Activated gamma-delta T cell treated with anti-CD3 and anti-CD28 coated beads, Interleukin-2, amount 50 U/mL, for 16 hours (primary cell): Measurements from ENCODE around the gene KDM8.

ENCODE experiments used
- DNase-seq: peaks from one replicate; pipeline ENCODE4 v3.0.0-alpha.2; 2020; ENCODE audit warnings: low read depth

Gene KDM8

DNA sequence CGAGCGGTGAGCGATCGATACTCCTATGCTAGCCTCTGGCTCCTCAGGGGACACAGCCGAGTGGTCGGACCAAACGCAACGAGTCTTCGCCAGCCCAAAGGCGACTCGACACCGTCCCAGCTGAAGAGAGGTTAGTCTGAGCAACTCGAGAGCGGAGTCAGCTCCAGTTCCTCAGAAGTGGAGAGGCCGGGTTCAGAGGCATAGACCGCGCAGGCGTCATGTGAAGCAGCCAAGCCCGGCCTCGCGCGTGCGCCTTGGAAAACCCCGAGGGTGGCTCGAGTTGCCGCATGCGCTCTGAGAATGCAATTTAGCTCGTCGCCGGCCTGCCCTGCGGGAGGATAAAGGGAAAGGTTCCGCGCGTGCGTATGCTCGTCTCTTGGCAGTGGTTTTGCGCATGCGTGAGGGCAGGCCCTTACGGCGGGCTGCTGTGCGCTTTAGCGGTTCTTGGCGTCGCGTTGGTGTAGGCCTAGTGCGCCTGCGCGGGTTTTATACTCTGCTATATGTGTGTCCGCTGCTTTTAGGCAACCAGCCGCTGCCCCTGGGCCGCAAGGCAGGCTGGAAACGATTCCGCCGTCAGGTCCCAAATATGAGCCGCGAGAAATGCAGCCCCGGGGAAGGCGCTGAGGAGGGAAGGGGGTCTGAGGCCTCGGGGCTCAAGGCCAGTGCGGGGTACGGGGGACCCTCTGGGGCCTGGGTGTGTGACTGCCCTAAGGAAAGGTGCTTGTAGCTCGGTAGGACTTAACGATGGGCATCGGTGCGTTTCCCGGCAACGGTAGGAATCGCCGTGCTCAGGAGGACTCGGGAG lies at the start of gene KDM8:
KDM8 (plus strand) TSS at position 20 of the 805 bp plus-strand sequence. CDS start 6,598 bp downstream, outside the sequence.
- peak; percentile 99 for DNase-seq

DNA sequence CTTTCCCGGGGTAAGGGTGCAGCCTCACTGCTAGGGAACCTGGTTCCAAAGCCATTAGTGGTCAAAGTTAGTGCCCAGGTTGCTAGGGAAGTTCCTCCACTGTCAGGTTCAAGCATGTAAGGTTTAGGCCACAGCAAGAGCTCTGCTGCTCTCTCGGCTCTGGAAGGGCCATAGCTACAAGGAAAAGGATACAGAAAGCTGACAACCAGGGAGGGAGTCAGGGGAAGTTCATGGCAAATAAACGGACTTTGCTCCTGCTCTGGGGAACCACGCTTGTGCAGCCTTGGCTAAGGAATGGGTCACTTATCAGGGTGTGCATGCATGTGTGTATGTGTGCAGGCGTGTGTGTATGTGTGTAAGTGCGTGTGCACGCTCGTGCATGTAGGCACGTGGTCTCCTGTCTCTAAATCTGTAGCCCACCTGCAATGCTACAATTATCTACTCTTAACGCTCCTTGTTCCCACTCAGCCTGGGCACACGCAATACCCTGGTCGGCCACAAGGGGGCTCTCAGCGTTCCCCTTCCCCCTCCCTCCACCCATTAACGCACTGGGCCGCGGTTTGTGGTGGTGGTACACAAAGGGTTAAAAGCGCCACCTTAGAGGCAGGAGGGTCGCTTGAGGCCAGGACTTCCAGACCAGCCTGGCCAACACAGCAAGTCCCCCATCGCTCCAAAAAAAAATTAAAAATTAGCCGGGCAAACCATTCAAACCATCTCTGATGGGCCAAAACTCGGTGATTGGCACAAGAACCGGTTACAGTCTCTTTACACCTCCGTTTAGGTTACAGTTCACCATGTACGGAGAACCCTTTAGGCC lies 48.4 kb upstream of the KDM8 start:
- DNase-seq, result peak; percentile 62

DNA sequence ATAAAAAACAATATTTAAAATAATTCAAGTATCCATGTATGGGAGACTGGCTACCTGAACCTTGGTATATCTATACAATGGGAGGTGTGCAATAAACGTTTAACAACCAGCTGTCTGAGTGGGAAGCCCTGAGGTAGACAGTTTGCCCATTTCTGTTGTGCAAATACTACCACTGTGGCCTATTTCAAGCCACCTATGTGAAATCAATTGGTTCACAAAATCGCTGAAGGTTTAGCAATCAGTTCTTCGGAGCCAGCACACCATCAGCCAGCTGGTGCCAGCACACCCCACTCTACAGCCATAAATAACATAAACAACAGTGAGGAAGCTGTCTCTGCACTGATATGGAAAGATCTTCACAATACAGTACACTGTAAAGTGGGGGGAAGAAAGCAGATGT lies 46.7 kb upstream of the KDM8 start:
- DNase-seq, result no peak

DNA sequence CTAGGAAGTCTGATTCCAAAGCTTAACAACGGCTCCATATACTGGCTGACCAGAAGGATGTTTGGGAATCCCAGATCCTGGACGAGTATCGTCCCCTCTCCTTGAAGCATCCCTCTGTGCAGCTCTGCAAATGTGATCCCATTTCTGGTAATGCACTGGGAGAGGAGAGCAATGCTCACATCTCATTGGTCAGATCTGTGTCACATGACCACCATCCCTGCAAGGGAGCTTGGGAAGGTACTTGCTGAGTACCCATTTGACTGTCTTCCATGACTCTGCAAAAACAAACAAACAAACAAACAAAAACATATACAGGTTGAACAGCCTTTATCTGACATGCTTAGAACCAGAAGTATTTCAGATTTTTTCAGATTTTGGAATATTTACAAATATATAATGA lies 41.9 kb upstream of the KDM8 start:
- no peak for DNase-seq

DNA sequence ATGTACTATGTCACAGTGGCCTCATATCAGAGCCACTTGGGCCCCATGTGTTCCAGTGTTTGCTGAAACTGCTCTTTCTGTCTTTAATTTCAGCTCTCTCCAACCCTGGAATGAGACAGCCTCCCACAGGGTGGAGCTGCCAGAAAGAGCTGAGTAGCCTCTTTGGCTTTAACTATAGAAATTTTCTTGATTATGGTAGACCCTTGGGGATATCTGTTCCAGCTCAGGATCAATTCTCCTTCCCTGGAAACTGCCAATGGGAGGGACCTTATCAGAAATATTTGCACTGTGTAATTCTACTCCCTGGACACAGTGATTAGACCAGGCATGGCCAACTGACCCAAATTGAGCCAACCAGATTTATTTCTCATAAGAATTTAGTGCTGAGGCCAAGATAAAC lies 39.0 kb upstream of the KDM8 start:
- DNase-seq, result no peak

DNA sequence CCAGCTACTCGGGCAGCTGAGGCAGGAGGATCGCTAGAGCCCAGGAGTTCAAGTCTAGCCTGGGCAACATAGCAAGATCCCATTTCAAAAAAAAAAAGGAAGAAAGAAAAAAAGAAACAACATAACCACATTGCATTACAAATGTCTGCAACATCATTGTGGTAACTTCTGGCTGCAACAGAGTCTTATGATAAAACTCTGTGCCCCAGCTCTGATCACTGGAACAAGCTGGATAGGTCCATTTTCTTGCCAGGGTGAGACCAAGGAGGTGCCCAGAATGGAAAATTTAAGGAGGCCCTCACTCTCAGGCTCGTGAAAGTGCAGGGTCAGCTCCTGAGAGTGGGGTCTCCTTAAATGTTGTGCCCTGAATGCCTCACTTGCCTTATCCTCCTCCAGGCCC lies 37.8 kb upstream of the KDM8 start:
- no peak for DNase-seq

DNA sequence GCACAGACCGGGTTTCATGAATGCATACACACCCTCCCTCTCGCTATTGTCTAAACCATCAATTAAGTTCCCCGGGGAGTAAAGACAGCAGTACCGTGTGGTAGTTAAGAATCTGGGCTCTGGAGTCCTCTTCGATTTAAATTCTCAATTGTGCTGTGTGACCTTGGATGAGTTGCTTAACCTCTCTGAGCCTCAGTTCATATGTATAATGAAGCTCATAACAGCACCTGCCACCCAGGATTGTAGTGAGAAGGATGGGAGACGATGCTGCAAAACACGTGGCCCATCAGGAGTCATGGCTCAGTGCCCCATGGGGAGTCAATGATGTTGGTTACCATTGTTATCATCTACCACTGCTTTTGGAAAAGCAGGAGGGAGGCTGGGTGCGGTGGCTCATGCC lies 34.5 kb upstream of the KDM8 start:
- no peak for DNase-seq

DNA sequence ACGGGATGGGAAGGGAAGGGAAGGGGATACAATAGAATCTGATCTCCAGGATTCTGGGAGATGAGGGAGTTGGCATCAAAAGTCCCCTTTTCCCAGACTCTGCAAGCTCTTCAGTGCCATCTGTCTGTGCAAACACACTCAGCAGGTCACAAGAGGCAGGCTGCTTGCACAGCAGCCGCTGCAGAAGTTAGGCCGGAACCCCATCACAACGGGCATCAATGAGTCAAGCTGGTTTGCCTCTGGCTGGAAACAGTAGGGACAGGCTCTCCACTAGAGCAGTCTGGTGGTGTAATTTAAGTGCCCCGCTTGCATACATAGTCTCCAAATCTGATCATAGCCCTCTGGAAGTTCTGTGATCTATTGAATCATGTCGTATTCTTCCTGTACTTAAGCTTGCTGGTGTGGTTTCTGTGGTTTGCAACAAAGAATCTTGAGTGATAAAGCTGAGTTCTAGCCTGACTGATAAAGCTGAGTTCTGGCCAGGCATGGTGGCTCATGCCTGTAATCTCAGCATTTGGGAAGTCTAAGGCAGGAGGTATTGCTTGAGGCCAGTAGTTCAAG lies 33.7 kb upstream of the KDM8 start:
- peak; percentile 51 for DNase-seq

DNA sequence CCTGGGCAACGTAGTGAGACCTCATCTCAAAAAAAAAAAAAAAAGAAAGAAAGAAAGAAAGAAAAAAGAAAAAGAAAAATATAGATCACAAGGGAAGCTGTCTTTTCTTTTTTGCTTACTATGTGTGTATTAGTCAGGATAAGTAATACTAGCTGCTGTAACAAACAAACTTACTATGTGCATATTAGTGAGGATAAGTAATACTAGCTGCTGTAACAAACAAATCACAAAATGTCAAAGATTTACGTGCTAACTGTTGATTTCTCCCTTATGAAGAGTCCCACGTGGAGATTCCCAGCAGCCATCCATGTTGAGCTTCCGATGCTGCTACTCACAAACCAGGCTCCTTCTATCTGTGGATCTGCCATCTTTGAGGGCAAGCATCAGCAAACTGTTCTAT lies 31.7 kb upstream of the KDM8 start:
- no peak for DNase-seq

DNA sequence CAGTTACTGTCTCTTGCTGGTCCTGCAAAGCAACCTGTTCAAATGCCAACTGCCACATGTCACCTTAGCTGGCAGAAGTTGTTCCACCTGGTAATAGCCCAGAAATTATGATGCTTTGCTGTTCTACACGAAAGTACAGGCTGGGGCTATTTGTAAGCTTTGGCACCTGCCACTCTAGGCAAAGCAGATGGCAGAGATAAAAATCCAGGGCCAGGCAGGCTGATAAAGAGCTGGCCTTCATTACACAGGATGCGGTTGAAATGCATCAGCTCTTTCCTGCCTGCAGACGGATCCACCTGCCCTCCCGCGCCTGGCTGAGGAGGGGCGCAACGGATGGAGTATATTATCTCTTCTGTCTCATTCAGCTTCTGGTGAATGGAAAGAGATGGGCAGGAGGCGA lies 29.3 kb upstream of the KDM8 start:
- DNase-seq, result peak; percentile 27

DNA sequence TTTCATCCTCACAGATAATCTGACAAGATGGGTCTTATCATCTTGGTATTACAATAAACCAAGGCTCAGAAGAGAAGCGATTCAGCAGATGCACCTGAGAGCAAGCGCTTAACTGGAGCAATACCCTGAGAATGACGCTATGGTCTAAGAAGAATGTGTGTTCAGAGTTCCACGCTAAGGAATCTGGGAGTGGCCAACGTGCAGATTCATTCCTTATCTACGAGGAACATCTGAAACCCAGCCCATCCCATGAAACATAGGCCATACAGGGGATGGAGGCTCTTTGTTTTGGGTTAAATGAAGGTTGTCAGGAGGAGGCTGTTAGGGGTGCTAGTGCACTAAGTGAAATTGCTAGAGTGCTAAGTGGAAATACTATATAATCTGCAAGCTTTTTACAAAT lies 28.5 kb upstream of the KDM8 start:
- DNase-seq, result no peak

DNA sequence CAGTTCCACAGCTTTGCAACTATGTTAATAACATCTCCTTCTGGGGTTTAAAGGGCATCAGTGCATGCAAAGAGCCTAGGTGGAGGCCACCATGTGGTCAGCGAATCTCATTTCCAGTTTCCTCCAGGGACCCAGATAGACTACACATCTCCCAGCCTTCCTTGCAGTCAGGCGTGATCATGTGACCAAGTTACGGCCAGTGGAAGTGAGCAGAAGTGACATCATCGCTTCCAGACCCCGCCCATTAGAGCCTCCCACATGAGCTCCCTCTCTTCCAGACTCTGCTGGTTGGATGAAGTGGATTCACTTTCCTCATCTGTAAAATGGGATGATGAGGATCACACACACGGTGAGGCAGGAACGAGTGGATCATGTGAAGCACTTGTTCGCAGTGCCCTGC lies 27.4 kb upstream of the KDM8 start:
- no peak for DNase-seq

DNA sequence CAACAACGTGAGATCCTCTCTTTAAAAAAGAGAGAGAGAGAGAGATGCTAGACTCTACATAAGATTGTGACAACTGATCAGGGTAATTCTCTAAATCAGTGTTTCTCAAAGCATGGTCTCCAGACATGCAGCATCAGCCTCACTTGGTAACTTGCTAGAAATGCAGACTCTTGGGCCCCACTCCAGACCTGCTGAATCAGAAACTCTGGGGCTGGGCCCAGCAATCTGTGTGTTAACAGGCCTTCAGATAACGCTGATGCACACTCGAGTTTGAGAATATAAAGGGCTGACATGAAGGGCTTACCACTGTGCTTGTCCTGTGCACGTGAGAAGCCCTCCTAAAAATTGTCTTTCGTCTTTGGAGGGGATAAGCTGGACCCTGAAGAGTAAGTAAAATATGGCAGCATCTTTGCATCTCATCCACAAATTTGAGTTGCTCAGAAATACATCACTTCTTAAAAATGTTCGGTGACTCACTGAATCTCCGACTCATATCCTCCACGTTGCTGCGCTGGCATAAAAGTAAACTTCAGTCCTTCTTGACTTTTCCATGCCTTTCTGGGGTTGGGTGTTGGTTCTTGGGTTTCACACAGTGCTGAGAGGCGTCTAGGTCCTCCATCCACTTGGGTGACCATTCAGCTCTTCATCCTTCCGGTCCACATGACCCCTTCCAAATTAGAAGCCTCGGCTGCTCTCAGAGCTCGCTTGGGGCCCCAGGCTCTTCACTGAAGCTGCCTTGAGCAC lies 26.1 kb upstream of the KDM8 start:
- no peak for DNase-seq

DNA sequence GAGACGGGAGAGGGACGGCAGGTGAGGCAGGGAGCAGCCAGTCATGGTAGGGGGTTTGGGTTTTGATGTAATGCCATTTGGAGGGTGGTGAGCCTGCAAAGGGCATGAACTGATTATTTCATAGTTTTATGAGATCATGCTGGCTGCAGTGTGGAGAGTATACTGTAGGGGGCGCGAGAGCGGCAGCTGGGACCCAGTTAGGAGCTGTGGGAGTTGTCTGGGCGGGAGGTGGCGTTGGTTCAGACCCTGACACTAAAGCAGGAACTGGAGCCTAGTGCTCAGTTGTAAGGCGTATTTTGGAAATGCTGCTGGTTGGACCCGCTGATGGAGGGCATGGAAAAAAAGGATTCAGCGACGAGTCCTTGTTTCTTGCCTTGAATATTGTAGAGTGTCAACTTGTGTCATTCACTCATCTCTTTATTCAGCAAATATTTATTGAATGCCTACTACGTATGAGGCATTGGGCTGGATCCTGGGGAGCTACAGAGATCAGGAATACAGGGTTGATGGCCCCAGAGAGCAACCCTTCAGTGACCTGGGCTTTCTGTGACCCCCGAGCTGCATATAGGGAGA lies 23.7 kb upstream of the KDM8 start:
- DNase-seq, result peak; percentile 72

DNA sequence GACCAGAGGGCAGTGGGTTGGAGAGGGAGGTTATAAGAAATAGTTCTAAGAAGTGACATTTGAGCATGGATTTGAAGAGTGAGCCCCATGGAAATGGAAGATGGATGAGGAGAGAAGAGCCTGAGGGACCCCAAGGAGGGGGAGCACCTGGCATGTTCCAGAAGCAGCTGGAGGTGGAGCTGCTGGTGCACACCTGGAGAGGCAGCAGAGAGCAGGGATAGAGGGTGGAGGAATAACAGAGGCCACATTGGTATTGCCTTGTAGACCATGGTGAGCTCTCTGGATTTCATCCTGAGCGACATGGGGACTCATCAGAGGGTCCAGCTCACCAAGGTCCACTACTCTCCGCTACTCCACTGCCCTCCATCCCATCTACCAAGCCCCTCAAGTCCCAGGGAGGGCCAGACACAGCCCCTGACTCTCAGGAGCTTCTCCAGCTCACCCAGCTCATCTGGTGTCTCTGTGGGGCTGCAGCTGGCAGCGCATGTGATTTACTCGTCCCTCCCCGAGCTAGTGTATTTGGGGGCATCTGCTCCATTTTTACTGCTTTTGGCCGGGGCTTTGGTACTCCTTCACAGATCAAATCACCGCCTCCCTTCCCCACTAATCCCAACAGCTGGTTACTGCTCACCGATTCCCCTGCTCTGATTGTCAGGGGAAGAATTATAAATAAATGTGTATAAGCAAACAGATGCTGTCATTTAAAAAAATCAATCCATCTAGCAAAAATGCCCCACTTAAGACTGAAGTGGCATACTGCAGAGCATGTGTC lies 22.1 kb upstream of the KDM8 start:
- no peak for DNase-seq

DNA sequence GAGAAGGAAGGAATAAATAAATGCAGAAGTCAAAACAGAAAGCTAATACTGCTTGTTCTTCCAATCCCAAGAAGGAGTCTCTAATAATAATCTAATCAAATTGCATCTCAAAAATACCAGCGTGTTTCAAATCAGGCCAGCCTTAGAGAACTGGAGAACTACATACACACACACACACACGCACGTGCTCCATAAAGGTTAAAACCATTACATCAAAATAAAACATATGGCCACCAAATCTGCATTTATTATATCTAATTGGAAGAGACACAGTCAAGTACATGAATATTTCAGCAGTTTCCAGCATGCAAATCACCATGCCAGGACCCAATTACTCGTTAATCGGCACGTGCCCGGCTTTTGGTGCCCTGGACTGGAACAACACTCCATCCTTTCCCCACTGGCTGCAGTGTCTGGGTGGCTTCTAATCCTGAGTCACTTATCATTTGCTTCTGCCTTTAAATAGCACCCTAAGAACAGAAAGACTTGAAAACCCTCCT lies 20.4 kb upstream of the KDM8 start:
- no peak for DNase-seq

DNA sequence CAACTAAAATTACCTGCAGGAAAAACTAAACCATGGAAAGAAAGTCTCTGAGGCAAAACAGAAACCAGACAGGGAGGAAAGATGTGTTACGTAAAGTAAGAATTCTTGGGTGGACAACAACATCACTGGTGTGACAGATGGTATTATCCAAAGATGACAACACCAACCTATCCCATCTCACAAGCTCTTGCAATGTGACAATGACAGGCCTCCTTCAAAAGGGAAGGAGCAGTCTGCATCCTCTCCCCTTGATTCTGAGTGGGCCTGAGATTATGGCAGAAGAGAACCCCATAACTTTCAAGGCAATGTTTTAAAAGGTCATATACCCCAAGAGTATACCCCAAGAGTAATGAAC lies 17.6 kb upstream of the KDM8 start:
- no peak for DNase-seq

DNA sequence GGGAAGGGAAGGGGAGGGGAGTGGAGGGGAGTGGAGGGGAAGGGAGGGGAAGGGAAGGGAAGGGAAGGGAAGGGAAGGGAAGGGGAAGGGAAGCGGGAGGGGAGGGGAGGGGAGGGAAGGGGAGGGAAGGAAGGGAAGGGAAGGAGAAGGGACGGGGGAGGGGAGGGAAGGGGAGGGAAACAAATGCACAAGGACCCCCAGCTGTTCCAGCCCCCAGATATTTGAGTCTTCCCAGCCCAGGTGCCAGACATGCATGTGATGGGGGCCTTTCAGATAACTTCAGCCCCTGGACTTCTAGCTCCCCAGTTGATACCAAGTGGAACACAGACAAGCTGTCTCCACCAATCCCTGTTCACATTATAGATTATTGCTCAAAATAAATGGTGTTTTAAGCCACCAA lies 14.7 kb upstream of the KDM8 start:
- no peak for DNase-seq

DNA sequence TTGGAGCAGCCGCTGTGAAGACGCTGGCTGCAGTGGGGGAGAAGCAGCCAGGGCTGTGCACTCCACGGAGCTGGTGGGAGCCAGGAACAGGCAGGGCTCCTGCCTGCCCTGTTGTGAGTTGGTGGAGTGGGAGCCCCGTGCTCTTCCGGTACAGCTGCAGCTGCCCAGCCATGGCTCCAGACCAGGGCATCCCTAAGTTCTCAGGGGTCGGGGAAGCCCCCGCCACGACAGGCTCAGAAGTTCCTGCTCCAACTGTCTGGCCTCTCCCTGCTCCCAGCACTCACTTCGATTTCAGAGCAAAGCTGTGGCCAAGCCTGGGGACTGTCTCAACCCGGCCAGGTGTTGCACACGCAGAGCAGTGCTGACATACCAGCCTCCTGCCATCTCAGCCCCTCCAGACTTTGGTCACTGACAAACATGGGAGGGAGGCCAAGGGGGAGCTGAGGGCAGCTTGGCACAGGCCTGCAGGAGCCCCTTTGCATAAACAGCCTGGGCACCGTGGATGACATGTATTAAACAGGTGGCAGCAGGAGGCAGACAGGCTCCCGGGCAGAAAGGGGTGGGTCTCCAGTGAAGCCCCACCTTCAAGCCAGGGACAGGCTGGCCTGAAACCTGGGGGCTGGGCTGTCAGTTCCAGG lies 13.9 kb upstream of the KDM8 start:
- DNase-seq, result no peak

DNA sequence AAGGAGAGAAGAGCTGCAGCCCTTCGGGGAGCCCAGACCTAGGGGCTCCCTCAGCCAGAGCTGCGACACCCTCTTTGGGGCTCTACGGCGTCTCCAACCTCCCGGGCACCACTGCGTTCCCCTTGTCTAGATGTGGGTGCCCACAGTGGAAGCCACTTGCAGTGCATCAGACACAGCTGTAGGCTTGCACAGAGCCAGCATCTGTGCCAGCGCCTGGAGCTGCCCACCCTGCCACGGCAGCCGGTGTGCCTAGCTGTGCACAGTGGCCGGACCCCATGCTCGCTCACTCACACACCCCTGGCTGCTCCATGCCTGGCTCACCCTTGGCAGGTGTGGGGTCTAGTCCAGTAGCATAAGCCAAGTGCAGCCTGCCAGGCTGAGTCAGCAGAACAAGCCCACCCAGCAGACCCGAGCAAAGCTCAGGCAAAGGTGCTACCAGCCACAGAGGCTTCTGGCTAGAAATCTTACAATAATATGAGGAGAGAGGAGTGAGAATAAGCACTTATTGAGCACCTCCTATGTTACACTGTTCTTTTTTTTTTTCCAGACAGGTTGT lies 12.9 kb upstream of the KDM8 start:
- no peak for DNase-seq
